Measurements from ENCODE around the gene DLGAP1.
"Not testable (repeated sequence)": the region's sequence is repeated elsewhere in the genome, so short reads cannot be mapped to it uniquely, and the experiment has no call there.

Gene DLGAP1

DNA sequence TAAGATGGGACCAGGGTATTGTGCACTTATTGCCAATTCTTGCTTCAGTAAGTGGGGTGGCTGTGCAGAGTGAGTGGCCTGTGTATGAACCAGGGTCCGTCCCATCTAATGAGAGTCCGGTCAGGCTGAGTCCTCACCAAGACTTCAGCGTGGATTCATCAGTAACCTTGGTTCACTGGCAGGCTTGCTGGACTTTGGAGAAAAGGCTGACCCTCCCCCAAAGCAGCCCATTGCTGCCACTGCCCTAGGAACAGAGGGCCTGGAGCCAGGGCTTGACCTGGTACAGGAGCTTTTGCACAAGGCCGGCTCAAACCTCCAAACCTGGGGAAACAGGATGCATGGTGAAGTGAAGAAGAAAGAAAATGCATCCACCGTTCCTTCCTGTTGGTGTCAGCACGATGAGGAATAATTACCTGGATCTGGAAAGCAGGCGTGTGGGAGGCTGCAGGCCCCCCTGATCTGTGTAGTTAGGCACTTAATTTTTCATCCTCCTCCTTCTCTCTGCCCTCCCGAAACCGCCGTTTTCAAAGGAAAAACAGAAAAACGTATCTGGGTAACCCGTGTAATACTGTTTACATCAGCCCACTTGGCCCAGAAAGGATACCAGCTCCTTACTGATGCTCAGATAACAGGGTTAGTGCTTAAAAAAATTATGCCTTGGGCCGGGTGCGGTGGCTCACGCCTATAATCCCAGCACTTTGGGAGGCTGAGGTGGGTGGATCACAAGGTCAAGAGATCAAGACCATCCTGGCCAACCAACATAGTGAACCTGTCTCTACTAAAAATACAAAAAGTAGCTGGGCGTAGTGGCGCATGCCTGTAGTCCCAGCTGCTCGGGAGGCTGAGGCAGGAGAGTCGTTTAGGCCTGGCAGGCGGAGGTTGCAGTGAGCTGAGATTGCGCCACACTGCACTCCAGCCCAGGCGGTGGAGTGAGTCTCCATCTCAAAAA is 857.4 kb downstream of the DLGAP1 start:
- no peak for DNase-seq (ENCODE audit: low read depth in 1 of 2, low spot score in 1 of 2)

DNA sequence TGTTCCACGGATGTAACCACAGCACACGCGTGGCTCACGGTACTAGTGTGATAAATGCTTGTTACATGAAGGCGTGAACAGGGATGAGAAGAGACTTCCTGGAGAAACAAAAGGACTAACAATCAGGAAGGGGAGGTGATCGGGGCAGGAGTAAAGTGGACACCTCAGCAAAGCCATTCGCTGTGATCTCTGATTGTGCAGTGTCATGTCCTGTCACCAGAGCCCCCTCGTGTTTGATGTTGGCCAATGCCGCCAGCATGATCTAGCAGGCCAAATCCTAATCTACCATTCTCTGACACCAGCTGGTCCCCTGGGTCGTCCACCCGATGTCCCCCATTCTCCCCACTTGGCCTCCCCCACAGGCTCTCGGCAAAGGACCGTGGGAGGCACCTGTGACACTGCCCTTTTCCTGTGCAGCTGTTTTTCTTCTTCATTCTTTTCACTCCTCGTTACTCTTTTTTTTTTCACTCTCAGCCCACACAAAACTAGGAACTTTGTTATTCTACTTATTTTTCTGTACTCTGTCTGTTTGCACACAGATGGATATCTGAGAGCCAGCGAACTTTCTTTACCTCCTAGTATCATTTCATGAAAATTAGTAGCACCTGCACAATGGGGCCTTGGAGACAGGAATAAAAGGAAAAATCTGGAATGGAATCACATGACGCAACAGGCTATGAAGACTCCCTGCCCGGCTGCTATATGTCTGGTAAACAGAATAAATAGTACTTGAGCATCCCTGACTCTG is 858.3 kb downstream of the DLGAP1 start:
- peak in 1 of 2 donors; percentile 14 for DNase-seq (ENCODE audit: low read depth in 1 of 2, low spot score in 1 of 2)

DNA sequence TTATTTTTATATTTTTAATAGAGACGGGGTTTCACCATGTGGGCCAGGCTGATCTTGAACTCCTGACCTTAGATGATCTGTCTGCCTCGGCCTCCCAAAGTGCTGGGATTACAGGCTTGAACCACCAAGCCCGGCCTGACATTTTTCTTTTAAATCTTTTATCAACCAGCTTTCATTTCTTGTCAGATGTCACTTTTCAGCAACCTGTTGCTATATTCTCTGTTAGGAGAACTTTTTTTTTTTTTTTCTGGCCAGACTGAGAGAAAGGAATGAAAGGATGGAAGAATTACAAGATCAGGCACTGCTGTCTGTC is 858.8 kb downstream of the DLGAP1 start:
- no peak for DNase-seq (ENCODE audit: low read depth in 1 of 2, low spot score in 1 of 2)

DNA sequence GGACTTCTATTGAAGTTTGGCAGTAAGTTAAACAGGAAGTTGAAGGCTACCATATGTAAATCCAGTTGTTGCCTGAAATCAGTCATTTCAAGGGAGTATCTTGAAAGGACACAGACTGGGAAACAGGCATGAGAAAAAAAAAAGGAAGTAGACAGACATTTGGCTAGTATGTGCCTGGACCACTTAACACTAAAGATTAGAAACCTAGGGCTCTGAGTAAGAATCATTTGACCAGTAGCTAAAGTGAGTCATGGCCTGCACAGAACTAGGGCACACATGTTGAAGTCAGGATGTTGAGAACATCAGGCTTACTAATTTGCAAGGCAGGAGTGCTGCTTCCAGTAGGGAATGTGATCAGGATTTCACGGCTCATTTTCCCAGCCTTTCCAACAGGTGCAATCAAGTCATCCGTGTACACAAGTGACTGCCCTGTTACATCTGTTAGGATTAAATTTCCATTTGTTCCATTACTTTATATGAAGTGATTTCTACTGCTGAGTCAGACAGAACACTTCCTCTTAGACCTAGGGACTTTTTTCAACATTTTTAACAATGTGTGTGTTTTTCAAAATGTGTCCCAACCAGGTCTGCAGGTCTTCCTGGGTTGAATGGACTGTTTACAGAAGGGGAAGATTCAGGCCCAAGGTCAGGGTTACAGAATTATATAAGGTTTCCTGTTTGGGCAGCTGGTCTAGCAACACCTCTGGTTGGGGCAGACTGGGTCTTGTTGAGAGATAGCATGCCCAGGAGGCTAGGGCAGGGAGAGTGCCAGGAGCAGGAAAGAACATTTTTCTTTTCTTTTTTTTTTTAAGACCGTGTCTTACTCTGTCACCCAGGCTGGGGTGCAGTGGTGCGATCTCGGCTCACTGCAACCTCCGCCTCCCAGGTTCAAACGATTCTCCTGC is 859.5 kb downstream of the DLGAP1 start:
- DNase-seq (ENCODE audit: low read depth in 1 of 2, low spot score in 1 of 2): no peak

DNA sequence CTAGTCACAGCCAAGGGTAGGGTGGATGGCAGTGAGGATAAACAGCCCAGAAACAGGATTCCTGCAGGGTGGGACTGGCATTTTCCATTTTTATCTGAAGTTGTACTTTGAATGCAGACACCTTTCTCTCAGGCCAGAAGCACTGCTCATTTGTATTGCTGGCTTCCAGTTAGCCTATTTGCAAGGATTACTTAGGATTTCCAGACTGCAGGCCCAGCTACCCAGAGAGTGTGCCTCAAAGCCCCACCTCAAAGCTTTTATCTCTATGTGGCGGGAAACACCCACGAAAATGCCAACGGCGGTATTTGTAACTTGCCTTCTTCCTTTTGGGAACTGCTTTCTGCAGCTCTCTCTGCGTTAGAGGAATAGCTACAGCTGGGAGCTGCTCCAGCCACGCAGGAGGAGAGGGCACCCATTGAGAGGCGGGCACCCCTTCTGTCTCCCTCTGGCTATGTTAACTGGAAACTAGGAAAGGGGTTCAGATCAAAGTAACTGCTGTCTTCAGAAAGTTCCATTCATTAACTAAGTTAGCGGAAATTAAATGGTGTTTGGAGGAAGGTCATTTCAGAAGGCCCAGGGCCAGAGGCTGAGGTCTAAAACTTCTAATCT is 860.2 kb downstream of the DLGAP1 start:
- no peak for DNase-seq (ENCODE audit: low read depth in 1 of 2, low spot score in 1 of 2)

DNA sequence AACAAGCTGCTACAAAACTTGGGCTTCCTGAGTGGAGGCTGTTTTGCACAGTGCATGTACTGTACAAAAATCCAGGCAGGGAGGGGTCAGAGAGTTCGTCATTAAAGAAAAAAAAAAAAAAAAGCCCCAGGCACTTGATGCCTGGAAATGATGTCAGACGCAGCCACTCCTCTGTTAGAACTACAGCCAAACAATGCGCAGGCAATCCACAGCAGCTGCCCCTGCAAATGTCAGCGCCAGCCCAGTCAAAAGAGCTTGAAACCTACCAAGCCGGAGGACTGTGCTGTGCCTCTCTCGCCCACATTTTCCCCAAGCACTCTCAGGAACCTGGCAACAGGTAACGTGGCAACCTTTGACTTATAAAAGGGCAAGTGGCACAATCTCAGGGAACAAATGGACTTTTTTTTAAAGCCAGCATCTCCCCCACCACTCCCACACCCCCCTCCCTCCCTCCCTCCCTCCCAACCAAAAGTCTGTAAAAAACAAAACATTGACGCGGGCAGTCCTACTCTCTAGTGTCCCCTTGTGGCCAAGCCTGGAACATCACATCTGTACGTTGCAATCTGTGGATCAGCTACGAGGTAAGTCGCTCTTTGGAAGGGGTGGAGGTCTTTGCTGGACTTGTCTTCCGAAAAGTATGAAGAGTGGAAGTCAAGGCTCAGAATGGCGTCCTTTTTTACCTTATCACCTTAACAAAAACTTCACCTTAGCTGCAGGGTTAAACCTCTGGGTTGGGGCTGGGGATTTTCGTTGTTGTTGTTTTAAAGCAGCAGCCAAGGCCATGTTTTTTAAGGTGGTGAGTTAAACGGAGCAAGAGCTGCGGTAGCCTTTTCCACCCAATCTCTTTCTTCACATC is 861.0 kb downstream of the DLGAP1 start:
- DNase-seq (ENCODE audit: low read depth in 1 of 2, low spot score in 1 of 2): peak; percentile 65 to 76

DNA sequence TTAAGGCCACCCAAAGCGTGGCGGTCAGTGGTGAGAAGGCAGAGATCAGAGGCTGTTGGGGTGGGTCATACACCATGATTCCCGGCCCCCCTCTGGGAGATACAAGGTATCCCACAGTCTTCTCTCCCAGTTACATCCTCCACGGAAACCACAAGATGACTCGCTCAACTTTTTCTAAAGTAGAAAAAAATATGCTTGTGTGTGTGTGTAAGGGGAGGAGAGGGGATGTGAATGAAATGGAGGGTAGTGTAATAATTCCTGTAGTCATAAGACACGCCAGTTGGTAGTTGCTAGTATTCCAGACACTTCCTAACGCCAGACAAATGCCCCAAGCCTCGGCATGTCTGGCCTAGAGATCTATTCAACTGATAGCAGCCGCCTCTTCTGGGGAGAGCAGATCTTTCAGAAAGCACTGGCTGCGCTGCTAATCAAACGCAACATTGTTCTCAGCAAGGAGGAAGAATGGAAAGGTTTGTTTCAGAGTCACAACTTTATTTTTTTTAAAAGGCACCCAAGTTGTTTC is 861.7 kb downstream of the DLGAP1 start:
- DNase-seq (ENCODE audit: low read depth in 1 of 2, low spot score in 1 of 2): no peak

DNA sequence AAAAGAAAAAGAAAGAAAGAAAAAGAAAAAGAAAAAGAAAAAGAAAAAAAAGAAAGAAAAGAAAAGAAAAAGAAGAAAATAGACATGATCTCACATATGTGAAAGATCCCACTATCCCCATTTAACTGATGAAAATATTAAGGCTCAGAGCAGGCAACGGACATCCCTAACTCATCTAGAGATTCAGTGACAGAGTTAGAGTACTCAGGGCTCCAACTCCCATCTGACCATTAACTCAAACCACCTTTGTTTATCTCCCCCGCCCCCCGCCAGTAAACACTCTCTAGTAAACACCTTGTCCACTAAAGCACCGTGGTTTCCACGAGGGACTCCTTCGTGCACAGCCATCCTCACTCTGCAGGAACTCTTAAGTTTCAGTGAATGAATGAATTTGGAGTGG is 862.2 kb downstream of the DLGAP1 start:
- no peak for DNase-seq (ENCODE audit: low read depth in 1 of 2, low spot score in 1 of 2)

DNA sequence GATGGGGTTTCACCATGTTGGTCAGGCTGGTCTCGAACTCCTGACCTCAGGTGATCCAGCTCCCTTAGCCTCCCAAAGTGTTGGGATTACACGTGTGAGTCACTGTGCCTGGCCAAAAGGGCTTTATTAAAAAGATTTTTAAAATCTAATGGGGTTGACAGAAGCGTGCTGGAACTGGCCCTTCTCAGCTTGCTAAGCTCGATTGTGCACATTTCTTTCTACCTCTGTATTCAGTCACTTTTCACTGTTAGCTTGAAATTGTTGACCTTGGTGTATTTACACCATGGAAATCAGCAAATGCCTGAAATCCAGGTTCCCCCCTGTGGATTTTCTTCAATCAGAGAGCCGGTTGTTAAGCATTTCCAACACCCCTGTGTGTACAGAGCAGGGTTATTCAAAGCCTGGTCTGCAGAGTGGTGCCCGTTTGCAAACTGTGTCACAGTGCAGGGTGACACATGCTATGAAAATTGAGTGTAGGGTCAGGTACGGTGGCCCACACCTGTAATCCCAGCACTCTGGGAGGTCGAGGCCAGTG is 864.9 kb downstream of the DLGAP1 start:
- no peak for DNase-seq (ENCODE audit: low read depth in 1 of 2, low spot score in 1 of 2)

DNA sequence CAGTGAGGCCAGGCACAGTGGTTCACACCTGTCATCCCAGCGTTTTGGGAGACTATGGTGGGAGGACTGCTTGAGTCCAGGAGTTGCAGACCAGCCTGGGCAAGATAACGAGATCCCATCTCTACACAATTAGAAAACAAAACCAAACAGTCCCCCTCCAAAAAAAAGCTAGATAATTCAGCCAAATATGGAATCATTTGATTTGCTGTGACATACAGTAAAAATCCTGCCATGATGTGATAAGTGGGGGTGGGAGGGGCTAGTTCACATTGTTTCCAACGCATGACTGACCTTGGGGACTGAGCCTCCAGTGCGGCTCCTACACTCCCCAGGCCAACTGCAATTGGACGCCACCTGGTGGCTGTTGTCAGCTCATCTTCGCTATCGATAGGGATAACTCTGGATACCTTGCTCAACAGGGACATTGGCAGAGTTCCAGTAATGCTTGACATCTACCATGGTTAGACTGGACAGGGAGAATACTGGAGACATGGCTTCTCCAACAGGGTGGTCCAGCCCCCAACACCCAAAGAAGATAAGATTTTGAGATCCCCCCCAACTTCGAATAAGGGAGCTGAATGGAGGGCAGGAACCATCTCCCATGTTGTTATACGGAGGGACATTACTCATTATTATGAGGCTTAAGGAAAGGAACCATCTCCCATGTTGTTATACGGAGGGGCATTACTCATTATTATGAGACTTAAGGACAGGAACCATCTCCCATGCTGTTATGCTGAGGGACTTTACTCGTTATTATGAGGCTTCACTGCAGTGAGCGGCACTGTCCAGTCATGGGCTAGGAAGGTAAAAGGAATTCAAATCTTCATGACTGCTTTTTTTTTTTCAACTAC is 869.2 kb downstream of the DLGAP1 start:
- DNase-seq (ENCODE audit: low read depth in 1 of 2, low spot score in 1 of 2): peak; percentile 40 to 43

DNA sequence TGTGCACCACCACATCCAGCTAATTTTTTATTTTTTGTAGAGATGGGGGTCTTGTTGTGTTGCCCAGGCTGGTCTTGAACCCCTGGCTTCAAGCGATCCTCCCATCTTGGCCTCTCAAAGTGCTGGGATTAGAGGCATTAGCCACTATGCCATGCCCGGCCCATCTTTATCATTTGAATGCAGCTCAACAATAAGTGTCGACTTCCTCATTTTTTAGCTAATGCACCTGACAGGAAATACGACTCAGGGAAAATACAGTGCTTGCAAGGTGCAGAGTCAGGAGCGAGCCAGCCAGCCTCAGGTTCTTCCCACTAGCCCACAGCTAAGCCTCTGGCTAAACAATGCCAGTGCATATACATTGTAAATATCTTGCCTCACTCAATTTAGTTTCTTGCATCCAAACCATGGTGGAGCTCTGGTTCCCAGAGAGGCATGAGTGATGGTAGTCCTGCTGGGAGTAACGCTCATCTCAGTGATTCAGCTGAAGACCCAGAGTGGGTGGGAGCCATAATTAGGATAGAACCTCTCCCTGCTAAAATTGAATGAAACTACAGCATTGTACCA is 870.1 kb downstream of the DLGAP1 start:
- DNase-seq (ENCODE audit: low read depth in 1 of 2, low spot score in 1 of 2): no peak

DNA sequence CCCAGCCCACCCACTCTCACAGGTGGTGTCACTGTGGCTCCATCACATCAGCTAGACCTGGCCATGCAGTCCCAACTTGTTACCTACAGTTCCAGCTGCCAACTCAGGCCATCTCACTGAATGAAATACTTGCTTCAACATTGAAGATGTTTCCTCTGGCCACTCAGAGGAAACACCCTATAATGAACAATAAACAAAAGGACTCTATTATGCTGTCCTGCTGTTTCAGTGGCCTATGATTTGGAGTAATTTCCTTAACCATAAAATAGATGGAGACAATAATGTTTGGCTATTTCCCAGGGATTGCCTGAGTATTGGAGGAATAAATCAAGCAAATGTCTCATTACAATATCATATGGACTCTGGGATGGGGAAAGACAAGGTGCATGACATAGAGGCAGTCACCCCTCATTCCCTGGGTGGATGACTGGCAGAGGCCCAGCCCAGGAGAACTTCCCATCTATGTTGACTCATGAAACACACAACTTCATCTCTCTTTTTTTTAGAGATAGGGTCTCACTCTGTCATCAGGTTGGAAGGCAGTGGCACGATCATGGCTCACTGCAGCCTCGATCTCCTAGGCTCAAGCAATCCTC is 870.7 kb downstream of the DLGAP1 start:
- no peak for DNase-seq (ENCODE audit: low read depth in 1 of 2, low spot score in 1 of 2)

DNA sequence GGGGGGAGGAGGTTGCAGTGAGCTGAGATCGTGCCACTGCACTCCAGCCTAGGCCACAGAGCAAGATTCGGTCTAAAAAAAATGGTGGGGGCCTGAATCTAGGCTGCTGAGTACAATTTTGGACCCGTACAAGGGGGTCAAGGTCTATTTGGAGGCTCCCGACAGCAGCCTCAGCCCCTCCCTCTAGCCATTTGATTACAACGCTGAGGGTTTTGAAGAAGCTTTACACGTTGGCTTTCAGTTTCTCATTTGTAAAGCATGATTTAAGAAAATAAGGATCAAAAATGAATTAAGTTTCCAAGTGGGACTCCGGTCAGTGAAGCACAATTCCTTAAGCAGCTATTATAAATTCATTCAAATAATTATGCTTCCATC is 871.2 kb downstream of the DLGAP1 start:
- no peak for DNase-seq (ENCODE audit: low read depth in 1 of 2, low spot score in 1 of 2)

DNA sequence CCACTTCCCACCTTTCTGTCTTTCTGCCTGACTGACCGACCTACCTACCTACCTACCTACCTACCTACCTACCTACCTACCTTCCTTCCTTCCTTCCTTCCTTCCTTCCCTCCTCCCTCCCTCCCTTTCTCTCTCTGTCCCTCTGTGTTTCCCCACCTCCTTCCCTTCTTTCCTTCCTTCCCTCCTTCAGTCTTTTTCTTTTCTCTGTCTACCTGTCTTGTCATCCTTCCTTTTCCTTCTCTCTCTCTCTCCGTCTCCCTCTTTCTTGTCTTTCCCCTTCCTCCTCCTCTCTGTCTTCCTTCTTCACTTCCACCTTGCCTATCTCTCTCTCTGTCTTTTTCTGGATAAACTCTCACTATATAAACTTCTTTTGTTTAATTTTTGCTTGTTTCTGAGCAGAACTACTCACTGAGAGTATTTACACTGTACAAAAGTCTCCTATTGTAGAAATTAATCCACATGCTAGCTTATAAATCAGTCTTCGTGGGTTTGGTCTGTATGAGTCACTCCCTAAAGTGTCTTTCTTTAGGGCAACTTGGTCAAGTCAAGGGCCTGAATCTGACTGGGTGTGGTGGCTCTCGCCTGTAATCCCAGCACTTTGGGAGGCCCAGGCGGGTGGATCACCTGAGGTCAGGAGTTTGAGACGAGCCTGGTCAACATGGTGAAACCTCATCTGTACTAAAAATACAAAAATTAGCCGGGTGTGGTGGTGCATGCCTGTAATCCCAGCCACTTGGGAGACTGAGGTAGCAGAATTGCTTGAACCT is 871.8 kb downstream of the DLGAP1 start:
- DNase-seq (ENCODE audit: low read depth in 1 of 2, low spot score in 1 of 2): not testable (repeated sequence)

DNA sequence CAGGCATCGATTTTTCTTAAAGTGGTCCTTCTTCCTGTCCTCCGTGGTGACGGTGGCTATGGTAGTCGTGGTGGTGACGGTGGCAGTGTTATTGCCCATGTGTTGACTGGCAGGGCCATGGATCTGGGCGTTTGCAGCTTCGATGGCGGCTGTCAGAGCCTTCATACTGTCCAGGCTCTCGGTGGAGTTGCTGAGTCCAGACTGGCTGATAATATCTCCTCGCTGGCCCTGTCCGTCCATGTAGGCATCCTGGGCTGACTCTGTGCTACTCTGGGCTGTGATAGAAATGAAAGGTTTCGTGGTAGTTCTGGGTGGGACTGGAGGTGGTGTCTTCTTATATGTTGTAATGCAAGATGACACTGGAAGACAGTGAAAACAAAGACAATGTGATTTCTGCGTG is 873.2 kb downstream of the DLGAP1 start:
- DNase-seq (ENCODE audit: low read depth in 1 of 2, low spot score in 1 of 2): no peak

DNA sequence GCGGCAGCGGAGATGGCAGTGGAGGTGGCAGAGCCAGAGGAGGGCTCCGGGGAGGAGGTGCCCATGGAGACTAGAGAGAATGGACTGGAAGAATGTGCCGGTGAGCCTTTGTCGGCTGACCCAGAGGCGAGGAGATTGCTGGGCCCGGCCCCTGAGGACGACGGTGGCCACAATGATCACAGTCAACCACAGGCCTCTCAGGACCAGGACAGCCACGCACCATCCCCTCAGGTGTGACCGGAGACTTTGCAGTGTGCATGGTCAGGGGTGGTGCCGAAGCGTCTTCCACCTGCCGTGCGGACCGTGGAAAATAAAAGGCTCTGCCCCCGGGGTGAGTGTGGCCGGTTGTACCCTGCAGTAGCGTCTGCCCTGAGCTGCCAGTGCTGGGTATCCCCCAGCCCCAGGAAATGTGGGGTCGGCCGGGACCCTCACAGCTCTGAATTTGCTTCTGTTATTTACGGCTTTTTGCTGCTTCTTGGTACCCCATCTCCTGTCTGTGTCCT is 874.5 kb downstream of the DLGAP1 start:
- DNase-seq (ENCODE audit: low read depth in 1 of 2, low spot score in 1 of 2): not testable (repeated sequence)

DNA sequence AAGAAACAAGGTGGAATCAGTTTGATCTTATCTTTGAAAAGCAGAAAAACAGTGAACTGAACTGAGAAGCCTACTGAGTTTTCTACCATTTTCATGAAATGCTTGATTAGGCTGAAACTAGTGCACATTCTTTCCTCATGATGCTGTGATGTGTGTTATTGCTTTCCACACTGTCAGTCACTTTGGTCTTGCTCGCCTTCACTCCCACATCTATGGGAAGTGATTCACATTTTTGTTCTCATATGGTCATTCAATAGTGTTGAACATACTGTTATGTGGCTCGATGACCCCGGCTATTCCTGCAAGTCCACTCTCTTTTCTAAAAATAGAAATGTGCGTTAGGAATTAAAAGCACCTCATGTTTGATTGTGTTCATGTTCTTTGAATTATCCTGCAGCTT is 875.4 kb downstream of the DLGAP1 start:
- no peak for DNase-seq (ENCODE audit: low read depth in 1 of 2, low spot score in 1 of 2)

All from stimulated activated CD4-positive, alpha-beta T cell treated with anti-CD3 and anti-CD28 coated beads, Interleukin-15, amount 100 ng/mL, for 1 hour (primary cell).